Loucy (cell line): Measurements from ENCODE around the gene CAMK2N1.
A peak's percentile ranks its signal among the peaks of the same experiment; 100 is the strongest.

Experiments used
- H2AFZ ChIP-seq: fragments of 200-600 bp; sonication (generic); 2 replicates; pipeline ENCODE4 v1.6.0; 2016; ENCODE audit warnings: antibody characterized with exemption, mild to moderate bottlenecking, low read length, moderate library complexity
- H3F3A ChIP-seq: fragments of 200-600 bp; 2 replicates; pipeline ENCODE4 v1.6.0; 2016; ENCODE audit warnings: antibody characterized with exemption, low read depth, mild to moderate bottlenecking
- H3K27me3 ChIP-seq: fragments of 200-600 bp; sonication (generic); 2 replicates; pipeline ENCODE4 v1.6.1; 2014; ENCODE audit warnings: low read length, mild to moderate bottlenecking; ENCODE audit not compliant: insufficient read depth, poor library complexity, severe bottlenecking
- H3K36me3 ChIP-seq: fragments of 200-600 bp; sonication (generic); 2 replicates; pipeline ENCODE4 v1.6.1; 2016; ENCODE audit warnings: low read length; ENCODE audit not compliant: insufficient read depth
- H3K4me1 ChIP-seq: fragments of 200-600 bp; sonication (generic); 2 replicates; pipeline ENCODE4 v1.5.1; 2014; ENCODE audit warnings: low read length, mild to moderate bottlenecking; ENCODE audit not compliant: insufficient read depth, poor library complexity, severe bottlenecking
- H3K4me2 ChIP-seq: fragments of 200-600 bp; sonication (generic); 2 replicates; pipeline ENCODE4 v1.6.0; 2014; ENCODE audit warnings: antibody characterized with exemption, low read length, low read depth, mild to moderate bottlenecking; ENCODE audit not compliant: poor library complexity, severe bottlenecking
- H3K4me3 ChIP-seq: fragments of 200-600 bp; sonication (generic); 2 replicates; pipeline ENCODE4 v1.5.1; 2014; ENCODE audit warnings: low read length, mild to moderate bottlenecking, mixed read lengths; ENCODE audit not compliant: poor library complexity, severe bottlenecking
- H3K79me2 ChIP-seq: fragments of 200-600 bp; sonication (generic); 2 replicates; pipeline ENCODE4 v1.6.1; 2014; ENCODE audit warnings: low read length; ENCODE audit not compliant: insufficient read depth
- H3K9ac ChIP-seq: fragments of 200-600 bp; sonication (generic); 2 replicates; pipeline ENCODE4 v1.6.0; 2014; ENCODE audit warnings: mild to moderate bottlenecking, low read depth, low read length, moderate library complexity; ENCODE audit not compliant: poor library complexity, severe bottlenecking
- H3K9me2 ChIP-seq: fragments of 200-600 bp; sonication (generic); replicated peaks from 2 replicates; pipeline ENCODE4 v1.6.1; 2016; ENCODE audit warnings: low read depth, low read length, mixed read lengths
- H3K9me3 ChIP-seq: fragments of 200-600 bp; sonication (generic); 2 replicates; pipeline ENCODE4 v1.6.1; 2014; ENCODE audit warnings: mild to moderate bottlenecking, antibody characterized with exemption, low read length, low read depth; ENCODE audit not compliant: insufficient read depth
- H4K20me1 ChIP-seq: fragments of 200-600 bp; sonication (generic); 2 replicates; pipeline ENCODE4 v1.6.0; 2014; ENCODE audit warnings: antibody characterized with exemption, low read length, mild to moderate bottlenecking; ENCODE audit not compliant: insufficient read depth, poor library complexity, severe bottlenecking
- CTCF ChIP-seq: fragments of 200-600 bp; sonication (generic); conservative IDR thresholded peaks from 2 replicates; pipeline ENCODE4 v1.5.1; 2014; ENCODE audit warnings: mild to moderate bottlenecking, antibody characterized with exemption, low read length
- EZH2phosphoT487 ChIP-seq: fragments of 200-600 bp; IDR thresholded peaks from 2 replicates; pipeline ENCODE4 v1.6.1; 2018; ENCODE audit warnings: antibody characterized with exemption, mild to moderate bottlenecking, moderate library complexity, borderline replicate concordance

Gene CAMK2N1

GRCh38 chr1:20494609-20495311, 8.8 kb upstream of the CAMK2N1 start:
- peak overlapping the region; percentile 71 for H3K4me3 ChIP-seq
- H3K27me3 ChIP-seq: no peaks in the 10 kb centered on the region
- peak overlapping the region; percentile 90 for H3K4me2 ChIP-seq
- no peaks in the 10 kb centered on the region for H3F3A ChIP-seq
- no peaks in the 10 kb centered on the region for H3K9me2 ChIP-seq
- peak overlapping the region; percentile 42 for H3K9ac ChIP-seq
- H3K36me3 ChIP-seq: peaks cover 15% of the 10 kb centered on the region; the same call in 1 of the 2 replicates
- no peaks in the 10 kb centered on the region for H3K79me2 ChIP-seq
- peak overlapping the region; percentile 99; the same call in 1 of the 2 replicates for H2AFZ ChIP-seq
- peaks cover 6% of the 10 kb centered on the region for H3K4me1 ChIP-seq
- TF ChIP-seq EZH2phosphoT487: no peak
- no peak for TF ChIP-seq CTCF
- no peaks in the 10 kb centered on the region for H4K20me1 ChIP-seq
- no peaks in the 10 kb centered on the region for H3K9me3 ChIP-seq

- Histone ChIP-seq H4K20me1 (no peaks in the 10 kb centered on the region), H3K9me3 (no peaks in the 10 kb centered on the region), H3K4me2 (peak overlapping the region; percentile 90), H3K9me2 (no peaks in the 10 kb centered on the region), H3K4me1 (peaks cover 6% of the 10 kb centered on the region), H3F3A (no peaks in the 10 kb centered on the region), H3K79me2 (no peaks in the 10 kb centered on the region), H3K9ac (peak overlapping the region; percentile 42), H2AFZ (peak overlapping the region; percentile 99), H3K27me3 (no peaks in the 10 kb centered on the region), H3K4me3 (peak overlapping the region; percentile 71), H3K36me3 (peaks cover 8% of the 10 kb centered on the region; the same call in 1 of the 2 replicates)
- TF ChIP-seq EZH2phosphoT487 (no peak), CTCF (peak; percentile 94)
Measured at GRCh38 chr1:20493839-20494608, 8.0 kb upstream of the CAMK2N1 start.

- Histone ChIP-seq H3K9ac (no peak overlapping the region), H3K4me2 (no peak overlapping the region), H3K9me2 (no peaks in the 10 kb centered on the region), H3K79me2 (no peaks in the 10 kb centered on the region), H2AFZ (no peak overlapping the region), H3K27me3 (no peaks in the 10 kb centered on the region), H3K9me3 (no peaks in the 10 kb centered on the region), H3F3A (no peaks in the 10 kb centered on the region), H3K4me1 (peaks cover 6% of the 10 kb centered on the region), H4K20me1 (no peaks in the 10 kb centered on the region), H3K36me3 (peaks cover 1% of the 10 kb centered on the region; the same call in 1 of the 2 replicates), H3K4me3 (no peak overlapping the region)
- TF ChIP-seq CTCF: no peak
- TF ChIP-seq EZH2phosphoT487: no peak
Measured at GRCh38 chr1:20493309-20493708, 7.3 kb upstream of the CAMK2N1 start.
